Measurements from ENCODE around the gene PPP1R7.
"Not testable (repeated sequence)": the region's sequence is repeated elsewhere in the genome, so short reads cannot be mapped to it uniquely, and the experiment has no call there.

The PPP1R7 gene, protein sequence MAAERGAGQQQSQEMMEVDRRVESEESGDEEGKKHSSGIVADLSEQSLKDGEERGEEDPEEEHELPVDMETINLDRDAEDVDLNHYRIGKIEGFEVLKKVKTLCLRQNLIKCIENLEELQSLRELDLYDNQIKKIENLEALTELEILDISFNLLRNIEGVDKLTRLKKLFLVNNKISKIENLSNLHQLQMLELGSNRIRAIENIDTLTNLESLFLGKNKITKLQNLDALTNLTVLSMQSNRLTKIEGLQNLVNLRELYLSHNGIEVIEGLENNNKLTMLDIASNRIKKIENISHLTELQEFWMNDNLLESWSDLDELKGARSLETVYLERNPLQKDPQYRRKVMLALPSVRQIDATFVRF

DNA sequence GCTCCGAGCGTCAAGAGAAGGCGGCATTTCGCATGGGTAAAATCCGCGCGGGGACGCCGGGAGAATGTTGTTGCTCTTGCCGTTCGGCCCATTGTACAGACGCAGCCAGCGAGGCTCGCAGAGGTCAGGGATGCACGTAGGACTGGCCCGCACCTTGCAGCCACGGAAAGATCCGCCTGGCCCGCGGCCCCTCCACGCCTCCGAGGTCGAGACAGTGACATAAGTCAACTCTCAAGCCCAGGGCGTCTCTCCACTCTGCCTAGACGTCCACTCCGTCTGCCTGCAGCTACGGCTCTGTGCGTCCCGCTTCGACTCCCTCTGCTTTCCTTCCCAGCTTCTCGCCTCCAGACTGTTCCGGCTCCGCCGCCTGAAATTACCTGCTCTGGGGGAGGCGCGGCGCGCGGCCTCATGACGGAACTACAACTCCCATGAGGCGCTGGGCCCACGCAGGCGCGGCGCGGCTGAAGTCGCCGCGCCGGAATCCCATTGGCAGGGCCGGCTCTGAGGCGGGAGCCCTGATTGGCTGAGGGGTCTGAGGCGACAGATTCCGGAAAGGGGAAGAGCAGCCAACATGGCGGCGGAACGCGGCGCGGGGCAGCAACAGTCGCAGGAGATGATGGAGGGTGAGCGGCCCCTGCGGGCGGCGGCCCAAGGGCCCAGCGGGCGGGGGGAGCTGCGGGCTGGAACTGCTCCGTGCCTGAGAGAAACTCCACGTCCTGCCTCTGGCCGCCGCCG is at the start of gene PPP1R7:
Gene PPP1R7, plus strand, starts transcription at position 543 of the 735 bp plus-strand sequence. Its CDS starts 29 bp downstream, at position 572.
- peak; percentile 85 for DNase-seq

DNA sequence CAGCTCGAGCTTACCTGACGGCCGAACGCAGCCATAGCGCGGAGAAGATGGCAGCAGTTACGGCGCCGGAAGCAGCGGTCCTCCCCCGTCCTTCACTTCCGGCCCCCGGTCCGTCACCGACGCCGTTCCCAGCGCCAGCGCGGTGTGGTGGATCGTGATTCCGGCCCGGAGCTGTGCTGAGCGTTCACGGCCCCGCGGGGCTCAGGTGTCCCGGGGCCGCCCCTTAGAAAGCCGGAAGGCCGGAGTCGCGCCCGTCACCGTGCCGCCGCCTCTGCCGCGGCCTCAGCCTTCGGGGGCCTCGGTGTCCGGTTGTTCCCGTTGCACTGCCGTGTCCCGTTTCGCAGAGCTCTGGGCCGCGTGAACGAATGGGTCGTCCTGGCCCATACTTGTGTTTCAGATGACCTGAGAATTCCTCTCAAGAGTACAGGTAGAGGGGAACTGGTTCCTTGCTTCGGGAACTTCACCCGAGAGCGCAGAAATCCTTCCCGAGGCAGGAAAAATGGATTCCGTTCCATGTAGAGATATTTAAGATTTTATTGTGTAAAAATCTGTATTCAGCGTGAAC is 47.9 kb upstream of the PPP1R7 start, which contains the start of gene MTERF4:
Gene MTERF4, minus strand, starts transcription at position 49 of the 565 bp plus-strand sequence. Its CDS starts 14 bp downstream, at position 35.
- peak; percentile 77 for DNase-seq

DNA sequence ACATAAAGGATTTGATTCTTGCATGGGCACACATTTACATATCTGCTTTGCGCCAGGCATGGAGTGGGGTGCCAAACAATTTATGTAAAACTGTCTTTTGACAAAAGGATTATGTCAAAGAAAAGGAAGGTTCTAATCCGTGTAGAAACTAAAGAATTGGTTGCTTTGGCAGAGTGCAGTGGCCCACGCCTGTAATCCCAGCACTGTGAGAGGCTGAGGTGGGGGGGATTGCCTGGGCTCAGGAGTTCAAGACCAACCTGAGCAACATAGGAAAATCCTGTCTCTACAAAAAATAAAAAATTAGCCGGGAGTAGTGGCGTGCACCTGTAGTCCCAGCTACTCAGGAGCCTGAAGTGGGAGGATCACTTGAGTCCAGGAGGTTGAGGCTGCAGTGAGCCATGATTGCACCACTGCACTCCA is 47.1 kb upstream of the PPP1R7 start:
- DNase-seq, result no peak

DNA sequence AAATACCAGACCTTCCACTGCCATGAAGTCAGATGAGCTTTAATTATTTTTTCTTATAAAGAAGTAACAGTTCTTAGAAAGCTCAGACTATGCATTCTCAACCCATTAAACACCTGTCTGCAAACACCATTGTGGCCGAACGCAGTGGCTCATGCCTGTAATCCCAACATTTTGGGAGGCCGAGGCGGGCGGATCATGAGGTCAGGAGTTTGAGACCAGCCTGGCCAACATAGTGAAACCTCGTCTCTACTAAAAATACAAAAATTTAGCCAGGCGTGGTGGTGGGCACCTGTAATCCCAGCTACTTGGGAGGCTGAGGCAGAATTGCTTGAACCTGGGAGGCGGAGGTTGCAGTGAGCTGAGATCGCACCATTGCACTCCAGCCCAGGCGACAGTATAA is 45.7 kb upstream of the PPP1R7 start:
- DNase-seq, result not testable (repeated sequence)

DNA sequence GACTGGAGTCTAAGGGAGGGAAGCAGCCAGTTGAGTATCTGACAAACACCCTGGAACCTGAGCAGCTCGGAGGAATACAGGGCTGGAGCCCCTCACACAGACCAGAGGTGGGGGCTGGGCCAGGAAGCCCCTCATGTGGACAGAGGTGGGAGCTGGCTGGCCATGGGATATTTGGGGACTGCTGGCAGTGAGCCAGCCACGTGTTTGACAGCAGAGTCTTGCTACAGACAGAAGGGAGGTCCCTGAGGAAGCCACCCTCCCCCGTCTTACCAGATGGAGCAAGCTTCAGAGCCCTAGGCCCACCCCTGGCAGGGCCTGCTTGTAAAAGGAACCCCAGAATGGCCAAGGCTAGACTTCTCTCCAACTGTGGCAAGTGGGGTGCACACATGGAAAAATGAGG is 44.6 kb upstream of the PPP1R7 start:
- DNase-seq, result no peak

DNA sequence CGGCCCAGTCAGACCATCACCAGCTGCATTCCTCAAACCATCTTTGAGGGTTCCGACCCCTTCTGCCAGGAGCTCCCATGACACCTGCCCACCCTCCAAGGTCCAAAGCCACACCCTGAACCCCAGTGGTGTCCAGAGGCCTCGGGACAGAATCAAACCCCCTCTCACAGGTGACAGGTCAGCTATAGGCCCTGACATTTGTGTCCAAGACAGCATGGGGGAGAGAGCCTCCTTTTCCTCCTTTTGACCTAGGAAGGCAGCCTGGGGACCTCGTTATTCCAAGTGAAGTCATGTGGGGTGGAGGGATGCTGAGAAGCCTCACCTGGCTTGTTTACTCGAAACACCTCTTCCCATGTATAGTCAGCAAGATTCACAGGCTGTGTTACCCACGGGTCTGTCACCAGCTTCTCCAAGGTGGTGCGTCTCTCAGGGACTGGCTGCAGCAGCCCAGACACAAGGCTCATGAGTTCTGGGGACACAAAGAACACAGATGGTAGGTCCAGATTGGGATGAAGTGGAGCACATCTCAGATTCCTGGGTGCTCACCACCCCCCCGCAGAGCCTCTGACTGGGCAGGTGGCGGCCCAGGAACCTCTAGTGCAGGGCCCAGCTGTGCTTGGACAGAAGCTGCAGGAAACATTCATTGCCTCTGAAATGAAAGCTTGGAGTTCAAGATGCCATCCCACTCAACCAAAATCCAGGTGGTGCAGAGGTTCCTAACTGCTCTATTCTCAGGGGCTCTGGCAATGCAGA is 43.1 kb upstream of the PPP1R7 start:
- no peak for DNase-seq

DNA sequence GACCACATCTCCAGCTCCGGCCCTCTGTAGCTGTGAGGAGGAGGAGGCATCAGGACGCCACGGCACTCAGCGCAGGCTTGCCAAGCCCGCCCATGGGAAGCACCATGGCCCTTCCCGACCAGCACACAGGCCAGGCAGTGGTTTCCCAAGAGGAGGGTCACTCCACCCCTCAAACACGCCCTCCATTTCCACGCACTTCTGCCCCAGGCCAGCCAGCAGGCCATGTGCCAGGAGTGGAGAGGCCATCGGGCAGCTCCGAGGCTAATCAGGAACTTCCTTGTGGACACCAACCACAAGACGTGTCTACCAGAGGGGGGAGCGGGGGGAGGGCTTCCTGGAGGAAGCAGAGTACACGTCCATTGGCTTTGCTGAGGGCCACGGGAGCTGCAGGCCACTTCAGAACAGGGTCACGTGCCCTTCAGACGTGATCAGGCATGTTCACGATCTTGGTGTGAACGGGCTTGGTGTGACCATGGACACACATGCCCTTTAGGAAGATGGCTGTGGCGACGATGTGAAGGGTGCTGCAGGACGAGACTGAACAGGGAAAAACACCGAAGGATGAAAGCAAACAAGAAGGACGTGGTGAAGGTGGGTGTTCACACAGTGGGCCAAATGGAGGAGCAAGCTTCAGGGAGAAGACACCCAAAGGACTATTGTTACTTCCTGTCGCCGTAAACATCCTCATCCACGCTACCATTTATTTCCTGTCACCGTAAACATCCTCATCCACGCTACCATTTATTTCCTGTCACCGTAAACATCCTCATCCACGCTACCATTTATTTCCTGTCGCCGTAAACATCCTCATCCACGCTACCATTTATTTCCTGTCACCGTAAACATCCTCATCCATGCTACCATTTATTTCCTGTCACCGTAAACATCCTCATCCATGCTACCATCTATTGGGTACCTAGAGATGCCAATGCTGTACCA is 41.7 kb upstream of the PPP1R7 start:
- DNase-seq, result no peak

DNA sequence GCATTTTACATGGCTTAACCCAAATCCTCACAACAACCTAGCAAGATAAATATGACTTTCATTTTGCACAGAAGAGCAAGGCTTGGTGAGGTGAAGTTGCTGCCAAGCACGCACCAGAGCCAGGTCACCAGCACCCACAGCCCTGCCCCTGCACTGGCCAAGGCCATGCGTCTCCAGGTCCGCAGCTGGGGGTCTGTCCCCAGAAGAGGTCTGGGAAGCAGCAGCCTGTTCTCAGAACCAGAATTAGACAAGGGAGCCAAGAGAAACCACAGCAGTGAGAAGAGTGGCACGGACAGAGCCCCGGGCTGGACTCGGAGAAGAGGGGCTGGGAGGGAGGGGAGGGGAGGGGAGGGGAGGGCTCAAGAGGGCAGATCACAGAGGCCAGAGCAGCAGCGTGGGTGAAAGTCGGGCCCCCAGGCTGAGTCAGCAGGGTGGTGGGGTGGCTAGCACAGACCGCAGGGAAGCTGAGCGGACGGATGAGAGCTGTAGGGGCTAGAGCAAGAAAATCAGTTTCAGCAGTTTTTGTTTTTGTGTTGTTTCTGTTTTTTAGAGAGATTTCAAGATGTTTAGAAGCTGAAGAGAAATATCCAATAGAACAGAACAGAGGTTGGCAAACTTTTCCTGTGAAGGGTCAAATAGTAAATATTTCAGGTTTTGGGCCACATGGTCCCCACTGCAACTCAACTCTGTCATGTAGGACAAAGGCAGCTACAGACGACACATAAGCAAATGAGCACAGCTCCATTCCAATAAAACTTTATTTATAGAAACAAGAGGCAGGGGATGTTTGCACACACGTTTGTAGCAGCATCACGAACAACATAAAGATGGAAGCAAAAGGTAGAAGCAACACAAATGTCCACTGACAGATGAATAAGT is 40.8 kb upstream of the PPP1R7 start:
- DNase-seq, result no peak

DNA sequence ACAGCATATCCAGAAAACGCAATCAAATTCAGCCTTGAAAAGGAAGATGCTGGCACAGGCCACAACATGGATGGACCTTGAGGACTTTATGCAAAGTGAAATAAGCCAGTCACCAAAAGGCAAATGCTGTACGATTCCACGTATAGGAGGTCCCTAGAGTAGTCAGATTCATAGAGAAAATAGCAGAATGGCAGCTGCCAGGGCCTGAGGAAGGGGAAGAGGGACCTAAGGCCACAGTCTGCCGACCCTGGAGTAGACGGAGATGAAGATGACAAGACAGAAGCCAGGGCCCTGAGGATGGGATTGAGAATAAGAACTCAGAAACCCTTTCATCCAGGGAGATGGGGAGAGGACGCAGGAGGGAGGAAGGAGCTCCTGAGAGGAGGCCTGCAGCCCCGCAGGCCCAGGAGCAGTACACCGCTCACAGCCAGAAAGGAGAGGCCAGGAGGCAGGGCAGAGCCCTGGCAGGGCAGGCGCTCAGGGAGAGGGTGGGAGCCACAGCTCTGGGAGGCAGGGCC is 40.1 kb upstream of the PPP1R7 start:
- no peak for DNase-seq

DNA sequence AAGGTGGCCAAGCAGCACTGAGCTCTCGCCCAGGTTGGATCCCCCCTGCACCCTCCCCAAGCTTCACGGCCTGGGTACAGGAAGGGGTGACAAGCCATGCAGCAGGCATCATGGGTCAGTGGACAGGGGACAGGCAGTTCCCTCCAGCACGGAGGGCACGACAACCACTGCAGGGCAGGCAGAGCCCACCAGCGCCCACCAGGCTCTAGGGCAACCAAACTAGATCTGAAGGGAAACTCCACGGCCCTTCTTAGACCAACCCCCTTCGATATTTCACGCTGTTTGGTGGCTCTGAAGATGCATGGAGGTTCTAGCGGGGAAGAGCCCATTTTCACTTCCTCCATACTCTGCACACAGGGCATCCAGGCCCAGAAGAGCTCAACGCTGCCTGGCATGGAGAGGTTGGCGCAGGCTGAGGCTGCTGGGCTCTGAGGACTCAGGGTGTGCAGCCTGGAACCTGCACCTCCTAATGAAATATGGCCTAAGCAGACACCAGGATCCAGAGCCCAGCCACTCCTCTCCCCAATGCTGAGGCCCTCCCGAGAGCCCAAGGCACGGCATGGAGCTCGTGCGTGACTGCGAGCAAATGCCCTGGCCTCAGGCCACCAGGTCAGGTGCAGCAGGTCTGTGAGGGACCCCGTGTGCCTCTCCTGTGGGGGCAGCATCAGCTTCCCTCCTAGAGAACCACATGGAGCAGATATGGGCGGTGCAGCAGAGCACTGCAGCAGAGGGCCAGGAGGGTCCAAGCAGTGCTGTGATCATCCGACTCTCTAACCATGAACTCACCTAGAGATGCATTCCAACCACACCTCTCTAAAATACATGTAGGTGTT is 39.4 kb upstream of the PPP1R7 start:
- DNase-seq, result no peak

DNA sequence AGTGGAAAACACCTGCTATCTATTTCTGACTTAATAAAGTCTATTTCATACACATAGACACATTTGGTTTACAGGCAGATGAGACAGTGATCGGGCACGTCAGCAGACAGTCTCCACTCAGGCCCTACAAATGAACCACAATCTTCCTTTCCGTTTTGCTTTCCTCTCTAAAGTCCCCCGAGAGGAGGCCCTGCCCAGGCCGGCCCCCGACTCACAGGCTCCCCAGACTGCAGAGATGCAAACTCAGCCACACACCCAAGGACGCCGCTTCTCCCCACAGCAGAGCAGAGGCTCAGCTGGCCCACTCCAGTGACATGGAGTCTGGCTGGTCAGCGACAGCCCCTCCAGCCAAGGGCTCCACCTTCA is 38.8 kb upstream of the PPP1R7 start:
- DNase-seq, result no peak

DNA sequence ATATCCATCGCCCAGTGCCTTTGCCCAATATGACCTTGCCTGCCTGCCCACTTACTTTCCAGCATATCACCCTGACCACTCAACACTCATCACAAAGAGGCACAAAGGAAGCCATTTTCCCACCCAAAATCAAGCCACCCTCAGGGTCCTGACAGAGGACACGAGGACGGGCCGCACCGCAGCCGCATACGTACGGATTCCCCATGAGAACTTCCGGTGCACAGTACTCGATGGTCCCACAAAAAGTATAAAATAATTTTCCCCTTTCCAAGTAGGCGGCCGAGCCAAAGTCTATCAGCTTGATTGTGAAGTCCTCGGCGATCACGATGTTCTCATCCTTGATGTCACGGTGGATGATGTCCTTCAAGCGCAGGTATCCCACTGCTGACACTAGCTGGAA is 38.2 kb upstream of the PPP1R7 start:
- no peak for DNase-seq

DNA sequence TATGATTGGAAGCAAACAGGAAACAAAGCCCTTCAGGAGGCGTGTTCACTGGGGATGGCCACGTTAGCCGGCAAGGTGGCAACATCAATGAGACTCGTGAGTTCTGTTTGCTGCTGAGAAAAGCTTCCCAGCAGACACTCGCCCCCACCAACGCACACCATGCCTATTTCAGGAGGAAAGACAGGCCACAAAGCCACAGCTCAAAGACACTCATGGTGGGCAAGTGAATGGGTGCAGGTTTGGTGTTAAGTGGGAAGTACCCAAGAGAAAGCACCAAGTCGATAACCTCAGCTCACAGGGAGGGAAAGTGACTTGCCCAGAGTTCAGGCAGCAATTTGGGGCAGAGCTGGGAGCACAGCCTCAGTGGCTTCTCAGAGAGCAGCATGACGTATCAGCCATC is 37.7 kb upstream of the PPP1R7 start:
- no peak for DNase-seq

DNA sequence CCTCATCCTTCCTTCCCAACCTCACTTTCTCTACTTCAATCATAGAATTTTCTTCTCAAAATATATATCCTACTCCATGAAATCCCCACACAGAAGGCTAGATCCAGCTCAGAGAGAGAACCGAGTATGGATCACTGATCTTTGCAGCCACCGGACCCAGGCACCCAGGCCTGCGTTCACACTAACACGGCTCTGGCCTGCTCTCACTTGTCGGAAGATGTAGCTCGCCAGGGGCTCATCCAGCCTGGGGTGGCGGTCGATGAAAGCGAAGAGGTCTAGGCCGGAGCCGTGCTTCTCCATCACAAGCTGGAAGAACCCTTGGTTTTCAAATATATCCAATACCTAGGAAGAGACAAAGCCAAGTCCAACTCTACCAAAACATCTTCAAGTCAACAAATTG is 35.4 kb upstream of the PPP1R7 start:
- DNase-seq, result no peak

DNA sequence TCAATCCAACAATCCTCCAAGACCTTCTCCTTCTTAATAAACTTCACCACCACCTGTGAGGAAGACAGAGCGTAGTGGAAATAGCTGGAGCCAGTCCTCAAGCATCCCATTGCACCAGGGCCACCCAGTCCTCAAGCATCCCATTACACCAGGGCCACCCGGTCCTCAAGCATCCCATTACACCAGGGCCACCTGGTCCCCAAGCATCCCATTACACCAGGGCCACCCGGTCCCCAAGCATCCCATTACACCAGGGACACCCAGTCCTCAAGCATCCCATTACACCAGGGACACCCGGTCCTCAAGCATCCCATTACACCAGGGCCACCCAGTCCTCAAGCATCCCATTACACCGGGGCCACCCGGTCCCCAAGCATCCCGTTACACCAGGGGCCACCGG is 34.9 kb upstream of the PPP1R7 start:
- DNase-seq, result no peak

DNA sequence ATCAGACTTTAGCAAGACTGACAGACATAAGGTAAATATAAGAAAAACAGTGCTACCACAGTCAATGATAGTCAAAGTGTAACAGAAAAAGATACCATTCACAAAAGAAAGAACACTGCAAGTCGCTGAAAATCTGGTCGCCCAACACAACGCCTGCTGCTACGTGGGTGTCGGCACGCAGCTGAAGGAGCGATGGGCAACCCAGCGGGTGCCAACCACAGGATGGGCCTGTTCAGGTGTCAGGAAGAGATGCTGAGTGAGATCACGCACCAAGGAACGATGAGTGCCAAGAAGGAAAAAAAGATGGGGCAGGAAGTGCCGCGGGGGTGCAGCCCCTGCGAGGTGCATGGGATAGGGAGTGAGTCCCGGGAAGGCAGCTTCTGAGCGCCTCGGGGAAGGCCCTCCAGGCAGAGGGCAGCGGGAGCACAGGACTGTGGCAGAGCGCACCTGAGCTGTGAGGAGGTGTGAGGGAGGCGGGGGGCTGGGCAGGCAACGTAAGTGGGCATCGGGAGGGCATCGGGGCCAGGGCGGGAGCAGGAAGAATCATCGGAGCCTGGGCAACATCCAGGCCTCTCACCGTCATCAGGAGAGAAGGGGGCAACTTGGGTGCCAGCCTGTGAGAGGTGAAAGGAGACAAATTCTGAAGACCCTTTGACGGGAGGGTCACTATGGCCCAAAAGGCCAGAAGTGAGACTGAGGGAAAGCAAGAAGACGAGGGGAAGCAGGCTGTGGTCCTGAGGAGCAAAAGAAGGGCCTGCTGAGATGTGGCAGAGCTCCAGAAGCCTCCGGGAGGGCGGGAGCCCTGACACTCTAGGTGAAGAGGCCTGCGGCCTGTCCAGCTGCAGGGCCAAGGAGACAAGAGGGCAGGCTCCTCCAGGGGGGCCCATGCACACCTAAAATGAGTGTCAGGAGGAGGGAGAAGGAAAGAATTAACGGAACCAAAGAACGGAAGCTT is 33.4 kb upstream of the PPP1R7 start:
- DNase-seq, result no peak

DNA sequence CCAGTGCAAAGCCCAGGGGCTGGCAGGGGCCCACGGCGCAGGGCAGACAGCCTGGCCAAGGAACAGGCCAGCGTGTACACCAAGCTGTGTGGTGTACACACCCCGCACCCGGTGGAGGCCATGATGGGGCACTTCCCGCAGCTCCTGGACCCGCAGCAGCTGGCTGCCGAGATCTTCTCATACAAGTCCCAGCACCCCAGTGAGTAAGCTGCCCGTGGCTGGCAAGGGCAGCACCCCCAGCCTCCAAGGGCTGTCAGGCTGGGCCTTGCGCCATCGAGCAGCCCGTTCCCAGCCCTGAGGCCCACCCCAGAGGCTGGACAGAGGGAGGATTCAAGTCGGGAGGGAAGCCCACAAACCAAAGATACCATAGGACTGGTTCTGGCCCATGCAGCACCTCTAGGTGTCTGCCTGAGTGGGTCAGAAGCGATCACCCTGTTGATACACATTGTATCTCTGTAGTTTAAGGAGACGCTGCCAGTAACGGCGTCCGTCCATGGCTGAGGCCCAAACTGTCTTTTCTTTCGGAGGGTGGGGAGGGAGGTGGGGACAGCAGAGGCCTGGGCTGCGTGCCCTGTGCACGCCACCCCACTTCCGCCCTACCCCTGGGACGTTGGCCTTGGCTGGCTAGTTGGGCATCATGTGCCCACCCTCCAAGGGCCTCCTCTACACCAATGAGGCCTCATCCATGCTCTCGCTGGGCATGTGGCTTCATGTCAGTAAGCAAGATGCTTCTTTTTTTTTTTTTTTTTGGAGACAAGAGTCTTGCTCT is 31.3 kb upstream of the PPP1R7 start:
- no peak for DNase-seq

DNA sequence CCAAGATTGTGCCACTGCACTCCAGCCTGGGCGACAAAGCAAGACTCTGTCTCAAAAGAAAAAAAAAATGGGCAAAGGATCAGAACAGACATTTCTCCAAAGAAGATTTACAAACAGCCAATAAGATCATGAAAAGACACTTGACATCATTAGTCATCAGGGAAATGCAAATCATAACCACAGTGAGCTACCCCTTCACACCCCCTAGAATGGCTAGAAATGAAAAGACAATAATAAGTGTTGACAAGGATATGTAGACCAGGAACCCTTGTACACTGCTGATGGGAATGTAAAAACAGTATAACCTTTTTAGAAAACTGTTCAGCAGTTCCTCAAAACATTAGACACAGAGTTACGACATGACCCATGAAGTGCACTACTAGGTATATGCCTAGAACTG is 29.8 kb upstream of the PPP1R7 start:
- DNase-seq, result no peak

Data from GDM1 (cell line).